CD14-positive monocyte (primary cell): ENCODE measurements around the gene USP31. TPM values are rescaled to one million over a fixed set of nuclear protein-coding genes. Genes with fewer than 3 reads are reported as not detected.

ENCODE experiments used
- DNase-seq, 3 donors: peaks; one replicate each; pipeline ENCODE4 v3.0.0-alpha.2; 2011 to 2022
- H2AFZ ChIP-seq: 2 replicates; pipeline ENCODE4 v1.6.0; 2012; ENCODE audit warnings: mild to moderate bottlenecking, low read depth, low read length, inconsistent platforms; ENCODE audit not compliant: insufficient read depth, poor library complexity, severe bottlenecking
- H3K27ac ChIP-seq, 2 donors: 1 replicate in 1 of 2; 2 replicates in 1 of 2; pipeline ENCODE4 v1.5.1; 2012 to 2013; ENCODE audit warnings: low read length in 2 of 2, control low read depth in 1 of 2, inconsistent platforms in 1 of 2, low read depth in 1 of 2, mild to moderate bottlenecking in 1 of 2
- H3K27me3 ChIP-seq, 2 donors: one replicate each; pipeline versions ENCODE4 v1.6.0 to v1.6.1; 2011 to 2013; ENCODE audit warnings: low read length in 2 of 2; ENCODE audit not compliant: control insufficient read depth in 2 of 2, insufficient read depth in 2 of 2
- H3K36me3 ChIP-seq, 2 donors: replicated peaks in 1 of 2; 1 replicate in 1 of 2; 2 replicates in 1 of 2; pipeline versions ENCODE4 v1.5.1 to v1.6.1; 2012 to 2013; ENCODE audit warnings: low read length in 2 of 2, control low read depth in 1 of 2, inconsistent platforms in 1 of 2, mild to moderate bottlenecking in 1 of 2; ENCODE audit not compliant: insufficient read depth in 2 of 2, control insufficient read depth in 1 of 2
- H3K4me1 ChIP-seq, 2 donors: 1 replicate in 1 of 2; 2 replicates in 1 of 2; pipeline versions ENCODE4 v1.5.1 to v1.6.1; 2012 to 2013; ENCODE audit warnings: low read length in 2 of 2, control low read depth in 1 of 2, inconsistent platforms in 1 of 2, mild to moderate bottlenecking in 1 of 2, moderate library complexity in 1 of 2; ENCODE audit not compliant: insufficient read depth in 2 of 2, control insufficient read depth in 1 of 2
- H3K4me2 ChIP-seq: replicated peaks from 2 replicates; pipeline ENCODE3; 2012; ENCODE audit warnings: low read length, moderate library complexity, mild to moderate bottlenecking; ENCODE audit not compliant: poor library complexity, severe bottlenecking; ENCODE audit errors: extremely low read depth
- H3K4me3 ChIP-seq, 3 experiments: fragments of 200-600 bp in 1 of 3; sonication (generic) in 1 of 3; replicated peaks in 1 of 3; 1 replicate in 2 of 3; 2 replicates in 1 of 3; pipeline ENCODE4 v1.5.1; 2011 to 2013; ENCODE audit warnings: low read length in 3 of 3, mild to moderate bottlenecking in 3 of 3, control low read depth in 2 of 3, low read depth in 2 of 3, inconsistent platforms in 1 of 3, moderate library complexity in 1 of 3
- H3K79me2 ChIP-seq: 2 replicates; pipeline ENCODE4 v1.6.0; 2012; ENCODE audit warnings: mild to moderate bottlenecking, control low read depth, inconsistent platforms, low read length, moderate library complexity; ENCODE audit not compliant: insufficient read depth
- H3K9ac ChIP-seq: 2 replicates; pipeline ENCODE4 v1.6.0; 2017; ENCODE audit warnings: low read length, mild to moderate bottlenecking; ENCODE audit not compliant: insufficient read depth, poor library complexity, severe bottlenecking
- H3K9me3 ChIP-seq, 2 donors: replicated peaks in 1 of 2; 1 replicate in 1 of 2; 2 replicates in 1 of 2; pipeline versions ENCODE4 v1.5.1 to v1.6.1; 2012 to 2013; ENCODE audit warnings: low read length in 2 of 2, control low read depth in 1 of 2; ENCODE audit not compliant: control insufficient read depth in 1 of 2, insufficient read depth in 1 of 2
- H4K20me1 ChIP-seq: 2 replicates; pipeline ENCODE4 v1.6.0; 2012; ENCODE audit warnings: mild to moderate bottlenecking, low read length, control low read depth, moderate library complexity; ENCODE audit not compliant: insufficient read depth
- H3K27ac Mint-ChIP-seq, 7 donors: one replicate each; pipeline ENCODE4 v1.8.0; 2020; ENCODE audit warnings: mild to moderate bottlenecking in 7 of 7, mixed read lengths in 7 of 7, moderate library complexity in 6 of 7, inconsistent platforms in 2 of 7
- H3K27me3 Mint-ChIP-seq, 3 donors: one replicate each; pipeline ENCODE4 v1.8.0; 2021 to 2022; ENCODE audit warnings: low read depth in 3 of 3, mild to moderate bottlenecking in 3 of 3, mixed read lengths in 3 of 3, moderate library complexity in 3 of 3, inconsistent platforms in 1 of 3
- H3K36me3 Mint-ChIP-seq, 2 donors: one replicate each; pipeline ENCODE4 v1.8.0; 2020; ENCODE audit warnings: mixed read lengths in 2 of 2, inconsistent platforms in 1 of 2, mild to moderate bottlenecking in 1 of 2
- H3K4me1 Mint-ChIP-seq: one replicate; pipeline ENCODE4 v1.8.0; 2020; ENCODE audit warnings: mild to moderate bottlenecking, mixed read lengths
- H3K4me3 Mint-ChIP-seq, 2 donors: one replicate each; pipeline ENCODE4 v1.8.0; 2020; ENCODE audit warnings: mild to moderate bottlenecking in 2 of 2, mixed read lengths in 2 of 2, moderate library complexity in 1 of 2
- H3K9me3 Mint-ChIP-seq, 7 donors: one replicate each; pipeline ENCODE4 v1.8.0; 2020 to 2022; ENCODE audit warnings: mixed read lengths in 7 of 7, mild to moderate bottlenecking in 6 of 7, moderate library complexity in 6 of 7, inconsistent platforms in 2 of 7
- WGBS: methylation state at CpG from one replicate; pipeline ENCODE4 v1.1.5; 2013; ENCODE audit warnings: missing lambda C conversion rate; ENCODE audit not compliant: insufficient coverage; 5-methylcytosine and 5-hydroxymethylcytosine counted together
- intact Hi-C, 2 donors: fragments of 100-400 bp; cut with micrococcal nuclease; formaldehyde crosslinking; loops; one replicate each; pipeline versions ENCODE4 v1.15.0 to v1.15.1; 2023
- polyA plus RNA-seq, 3 donors: library from polyadenylated mRNA; depleted of rRNA in 1 of 3; unstranded in 2 of 3; stranded (reverse) in 1 of 3; fragments of 300-500 nt in 2 of 3; fragments of >200 nt in 1 of 3; fragmentation: Illumina TruSeq in 2 of 3; gene quantifications; 1 replicate in 2 of 3; 2 replicates in 1 of 3; pipeline ENCODE4 v1.2.3, GENCODE V29; 2012 to 2021
- TF ChIP-seq, protein P1 (sequence below): fragments of 200-600 bp; IDR thresholded peaks from one replicate; pipeline ENCODE4 v1.8.0; 2022; ENCODE audit warnings: antibody characterized with exemption, mild to moderate bottlenecking

The USP31 gene
- polyA plus RNA-seq, 3 donors, result 0.15 to 4.1 (median 0.36) TPM

DNA sequence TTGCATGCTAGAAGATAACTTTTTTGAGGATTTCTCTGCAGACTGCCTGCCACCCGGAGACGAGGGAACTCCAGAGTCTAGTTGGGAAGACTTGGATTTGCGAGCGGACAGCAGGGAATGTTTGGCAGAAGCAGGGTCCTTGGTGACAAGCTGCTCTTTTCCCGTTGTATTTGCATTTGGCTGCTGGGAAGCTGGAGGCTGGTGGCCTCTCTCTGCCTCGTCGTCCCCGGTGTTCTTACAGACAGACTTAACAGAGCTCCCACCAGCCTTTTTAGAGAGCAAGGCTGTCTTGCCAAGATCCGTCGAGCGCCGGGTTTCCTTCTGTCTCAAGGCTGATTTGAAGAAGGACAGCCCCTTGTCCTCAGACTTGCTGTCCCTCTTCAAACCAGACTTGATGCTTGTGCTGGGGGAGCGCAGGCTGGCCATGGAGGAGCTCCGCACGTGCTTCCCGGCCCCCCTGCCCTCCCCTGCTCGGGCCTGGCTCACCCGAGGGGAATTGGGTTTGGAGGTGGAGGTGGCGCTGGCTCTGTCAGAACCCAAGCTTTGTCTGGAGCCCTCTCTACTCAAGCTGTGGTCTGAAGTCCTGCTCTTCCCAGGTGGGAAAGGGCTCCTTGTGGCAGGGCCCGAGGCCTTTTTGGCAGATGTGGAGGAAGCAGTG is 81.0 kb downstream of the USP31 start:
- no peaks in the 10 kb centered on the region for H3K27me3 Mint-ChIP-seq
- H3K4me1 Mint-ChIP-seq, result peaks cover 21% of the 10 kb centered on the region
- no peaks in the 10 kb centered on the region for H4K20me1 ChIP-seq
- peaks cover 58 to 65% of the 10 kb centered on the region in 2 donors for H3K36me3 Mint-ChIP-seq
- no peak overlapping the region for H3K27ac Mint-ChIP-seq
- H3K79me2 ChIP-seq, result no peaks in the 10 kb centered on the region
- no peak overlapping the region for H3K9ac ChIP-seq
- 99% methylated on average over 20 of the region's 20 CpGs for WGBS
- TF ChIP-seq, protein P1, sequence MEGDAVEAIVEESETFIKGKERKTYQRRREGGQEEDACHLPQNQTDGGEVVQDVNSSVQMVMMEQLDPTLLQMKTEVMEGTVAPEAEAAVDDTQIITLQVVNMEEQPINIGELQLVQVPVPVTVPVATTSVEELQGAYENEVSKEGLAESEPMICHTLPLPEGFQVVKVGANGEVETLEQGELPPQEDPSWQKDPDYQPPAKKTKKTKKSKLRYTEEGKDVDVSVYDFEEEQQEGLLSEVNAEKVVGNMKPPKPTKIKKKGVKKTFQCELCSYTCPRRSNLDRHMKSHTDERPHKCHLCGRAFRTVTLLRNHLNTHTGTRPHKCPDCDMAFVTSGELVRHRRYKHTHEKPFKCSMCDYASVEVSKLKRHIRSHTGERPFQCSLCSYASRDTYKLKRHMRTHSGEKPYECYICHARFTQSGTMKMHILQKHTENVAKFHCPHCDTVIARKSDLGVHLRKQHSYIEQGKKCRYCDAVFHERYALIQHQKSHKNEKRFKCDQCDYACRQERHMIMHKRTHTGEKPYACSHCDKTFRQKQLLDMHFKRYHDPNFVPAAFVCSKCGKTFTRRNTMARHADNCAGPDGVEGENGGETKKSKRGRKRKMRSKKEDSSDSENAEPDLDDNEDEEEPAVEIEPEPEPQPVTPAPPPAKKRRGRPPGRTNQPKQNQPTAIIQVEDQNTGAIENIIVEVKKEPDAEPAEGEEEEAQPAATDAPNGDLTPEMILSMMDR, result no peak
- H3K4me3 ChIP-seq, result no peak overlapping the region
- no peak for DNase-seq
- H3K4me1 ChIP-seq, result peaks cover 0 to 13% of the 10 kb centered on the region in 2 donors
- intact Hi-C loops, result loop anchor here in 1 of 2 donors (10.0 kb wide), 1 partner anchor 1513 kb away; no protein-coding TSS in a partner anchor
- no peak overlapping the region for H2AFZ ChIP-seq
- no peaks in the 10 kb centered on the region for H3K9me3 Mint-ChIP-seq
- H3K27ac ChIP-seq, result no peak overlapping the region
- no peak overlapping the region for H3K4me2 ChIP-seq
- no peaks in the 10 kb centered on the region for H3K9me3 ChIP-seq
- no peak overlapping the region for H3K4me3 Mint-ChIP-seq
- peaks cover 29 to 64% of the 10 kb centered on the region in 2 donors for H3K36me3 ChIP-seq
- H3K27me3 ChIP-seq, result no peaks in the 10 kb centered on the region

DNA sequence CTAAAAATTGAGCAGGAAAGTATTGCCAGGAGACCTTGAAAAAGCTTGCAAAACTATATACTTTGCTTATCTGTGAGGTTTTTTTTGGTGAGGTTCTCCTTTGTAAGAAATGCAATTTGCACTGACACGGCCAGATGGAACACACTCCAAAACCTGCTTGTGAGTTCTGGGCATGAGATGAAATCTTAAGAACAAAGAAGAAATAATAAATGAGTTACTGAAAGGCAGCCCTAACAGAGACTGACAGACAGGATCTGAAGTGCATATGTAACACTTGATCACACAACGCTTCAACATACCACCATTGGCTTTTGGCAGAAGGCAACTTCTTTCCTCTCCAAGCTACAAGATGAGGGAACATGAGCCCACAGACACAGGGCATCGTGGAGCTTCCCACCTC is 82.6 kb downstream of the USP31 start:
- H3K4me2 ChIP-seq, result no peak overlapping the region
- Mint-ChIP-seq H3K27ac (no peak overlapping the region), H3K36me3 (peaks cover 44 to 52% of the 10 kb centered on the region in 2 donors), H3K4me3 (no peak overlapping the region), H3K9me3 (no peaks in the 10 kb centered on the region), H3K4me1 (peaks cover 31% of the 10 kb centered on the region), H3K27me3 (no peaks in the 10 kb centered on the region)
- H3K4me1 ChIP-seq, result peaks cover 0 to 13% of the 10 kb centered on the region in 2 donors
- no peaks in the 10 kb centered on the region for H3K9me3 ChIP-seq
- DNase-seq, result no peak
- H3K36me3 ChIP-seq, result peaks cover 27 to 49% of the 10 kb centered on the region in 2 donors
- no peak overlapping the region for H3K4me3 ChIP-seq
- TF ChIP-seq, protein P1, result no peak
- H4K20me1 ChIP-seq, result no peaks in the 10 kb centered on the region
- no peak overlapping the region for H3K27ac ChIP-seq
- no peak overlapping the region for H3K9ac ChIP-seq
- no peaks in the 10 kb centered on the region for H3K27me3 ChIP-seq
- no peak overlapping the region for H2AFZ ChIP-seq
- intact Hi-C loops, result loop anchor here in 1 of 2 donors (10.0 kb wide), 1 partner anchor 1512 kb away; no protein-coding TSS in a partner anchor
- 94% methylated on average over 3 of the region's 3 CpGs for WGBS
- no peaks in the 10 kb centered on the region for H3K79me2 ChIP-seq
